SK-N-SH (cell line): ENCODE results near the gene KIF16B.

Experiments used
- RAD21 ChIP-seq: IDR thresholded peaks from 2 replicates; pipeline ENCODE4 v1.6.1; 2012; ENCODE audit warnings: mild to moderate bottlenecking, low read length
- TAF1 ChIP-seq: IDR thresholded peaks from 2 replicates; pipeline ENCODE4 v1.6.1; 2012; ENCODE audit warnings: low read depth, mild to moderate bottlenecking, low read length, moderate library complexity, borderline replicate concordance
- TEAD4 ChIP-seq: IDR thresholded peaks from 2 replicates; pipeline ENCODE4 v1.4.0; 2012; ENCODE audit warnings: mild to moderate bottlenecking, borderline replicate concordance; ENCODE audit not compliant: insufficient read depth
- TF ChIP-seq, protein P1 (sequence below): fragments of 200-600 bp; sonication (generic); IDR thresholded peaks from 2 replicates; pipeline ENCODE4 v1.6.1; 2017; ENCODE audit warnings: antibody characterized with exemption, mild to moderate bottlenecking, moderate library complexity

DNA sequence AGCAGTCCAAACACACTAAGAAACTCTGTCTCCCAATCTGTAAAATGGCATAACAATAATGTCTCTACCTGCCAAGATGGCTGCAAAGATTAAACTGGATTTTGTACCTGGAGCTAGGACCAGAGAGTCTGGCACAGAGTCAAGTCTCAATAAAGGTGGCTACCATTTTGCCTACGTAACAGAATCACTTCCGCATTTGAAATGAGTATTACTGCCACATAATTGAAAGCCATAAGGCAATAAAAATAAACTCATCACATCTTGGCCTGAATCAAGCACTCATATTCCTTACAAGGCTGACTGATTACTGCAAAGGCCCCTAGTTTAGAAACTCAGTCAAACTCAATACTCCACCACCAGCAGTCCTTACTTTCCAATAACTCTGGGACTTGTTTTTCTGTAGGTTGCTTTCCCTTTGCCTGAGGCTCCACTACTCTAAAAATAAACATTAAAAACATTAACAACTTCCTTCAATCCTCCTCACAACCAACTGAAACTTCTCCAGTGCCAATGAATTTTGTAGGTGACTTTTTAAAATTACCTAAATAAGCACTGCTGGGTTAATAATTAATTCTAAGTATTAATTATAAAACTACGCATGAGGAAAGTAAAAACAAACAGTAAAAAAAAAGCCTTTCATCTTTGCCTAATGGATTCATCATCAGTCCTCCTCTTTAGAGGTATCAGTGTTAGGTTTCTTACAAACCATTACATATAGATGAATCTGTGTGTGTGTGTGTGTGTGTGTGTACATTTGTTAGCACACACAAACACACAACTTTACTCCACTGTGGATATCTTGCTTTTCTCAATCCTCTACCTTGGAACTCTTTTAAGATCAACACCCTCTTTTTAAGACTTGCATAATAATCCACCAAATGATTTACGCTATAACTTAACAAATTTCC lies 3.7 kb downstream of the KIF16B start:
- TF ChIP-seq, protein P1, sequence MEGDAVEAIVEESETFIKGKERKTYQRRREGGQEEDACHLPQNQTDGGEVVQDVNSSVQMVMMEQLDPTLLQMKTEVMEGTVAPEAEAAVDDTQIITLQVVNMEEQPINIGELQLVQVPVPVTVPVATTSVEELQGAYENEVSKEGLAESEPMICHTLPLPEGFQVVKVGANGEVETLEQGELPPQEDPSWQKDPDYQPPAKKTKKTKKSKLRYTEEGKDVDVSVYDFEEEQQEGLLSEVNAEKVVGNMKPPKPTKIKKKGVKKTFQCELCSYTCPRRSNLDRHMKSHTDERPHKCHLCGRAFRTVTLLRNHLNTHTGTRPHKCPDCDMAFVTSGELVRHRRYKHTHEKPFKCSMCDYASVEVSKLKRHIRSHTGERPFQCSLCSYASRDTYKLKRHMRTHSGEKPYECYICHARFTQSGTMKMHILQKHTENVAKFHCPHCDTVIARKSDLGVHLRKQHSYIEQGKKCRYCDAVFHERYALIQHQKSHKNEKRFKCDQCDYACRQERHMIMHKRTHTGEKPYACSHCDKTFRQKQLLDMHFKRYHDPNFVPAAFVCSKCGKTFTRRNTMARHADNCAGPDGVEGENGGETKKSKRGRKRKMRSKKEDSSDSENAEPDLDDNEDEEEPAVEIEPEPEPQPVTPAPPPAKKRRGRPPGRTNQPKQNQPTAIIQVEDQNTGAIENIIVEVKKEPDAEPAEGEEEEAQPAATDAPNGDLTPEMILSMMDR: no peak
- no peak for TF ChIP-seq TAF1
- no peak for TF ChIP-seq TEAD4
- TF ChIP-seq RAD21: no peak
